Measurements from ENCODE around the gene EGFL7. TPM values are rescaled to one million over a fixed set of nuclear protein-coding genes. Genes with fewer than 3 reads are reported as not detected.

The EGFL7 gene
- total and polyA plus RNA-seq, 2 of the 8 experiments (the other 6 are each of a cell fraction or from before 2014, with no cell fraction given): 37.8 to 53.4 TPM

- TF ChIP-seq POLR2AphosphoS5 (IDR thresholded peaks at IDR 0.05; ENCODE audit: low read depth, low read length) (no peak), RNF2 (IDR thresholded peaks at IDR 0.05; ENCODE audit: borderline replicate concordance, low read depth, low read length, missing control alignments, poor library complexity, severe bottlenecking) (no peak), SIX5 (IDR thresholded peaks at IDR 0.05; ENCODE audit: low read depth, low read length) (no peak)
Measured at GRCh38 chr9:136645903-136646754, 16.6 kb upstream of the EGFL7 start (continued).
